Hair follicular keratinocyte (primary cell): Measurements from ENCODE around the gene YWHAE. TPM values are rescaled to one million over a fixed set of nuclear protein-coding genes. Genes with fewer than 3 reads are reported as not detected.

ENCODE experiments used
- total RNA-seq: library from RNA; depleted of rRNA; stranded (reverse); fragments of >200 nt; gene quantifications from 2 replicates; pipeline ENCODE4 v1.2.3, GENCODE V29; 2015

The YWHAE gene
- total RNA-seq = 727 and 935 TPM in 2 replicates

DNA sequence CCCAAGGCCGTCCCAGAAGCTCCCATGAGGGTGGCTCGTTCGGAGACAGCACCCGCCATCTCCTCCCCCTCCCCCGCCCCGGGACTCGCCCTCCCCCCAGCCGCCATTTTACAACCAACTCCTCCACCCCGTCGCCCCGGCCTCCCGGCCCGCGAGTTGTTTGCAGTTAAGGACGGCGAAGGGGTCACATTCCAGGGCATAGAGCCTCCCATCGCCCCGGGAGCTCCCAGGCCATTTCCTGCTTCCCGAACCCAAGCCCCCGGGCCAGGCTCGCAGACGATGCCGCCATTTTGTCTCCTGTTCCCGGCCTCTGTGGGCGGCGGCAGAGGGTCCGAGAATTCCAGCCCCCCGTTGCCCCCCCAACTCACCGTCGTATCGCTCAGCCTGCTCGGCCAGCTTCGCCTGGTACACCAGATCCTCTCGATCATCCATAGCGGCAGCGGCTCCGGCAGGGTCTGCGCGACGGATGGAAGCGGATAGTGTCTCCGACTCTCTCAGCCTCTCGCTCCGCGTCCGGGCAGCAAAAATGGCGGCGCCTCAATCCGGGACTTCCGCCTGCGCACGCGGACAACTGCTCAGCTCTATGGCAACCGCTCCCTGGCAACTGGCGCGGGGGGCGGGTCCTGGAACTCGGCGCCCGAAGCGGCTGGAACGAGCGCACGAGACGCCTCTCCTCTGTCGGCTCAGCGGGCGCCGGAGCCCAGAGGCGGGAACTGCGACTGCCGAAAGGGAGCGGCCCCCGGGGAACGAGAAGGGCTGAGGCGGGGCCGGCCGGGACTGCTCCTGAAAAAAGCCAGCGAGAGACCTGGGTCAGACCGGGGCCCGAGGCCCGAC is at the start of gene YWHAE:
Gene YWHAE, minus strand, starts transcription at position 544 of the 834 bp plus-strand sequence. Its CDS starts 112 bp downstream, at position 432.

Other genes with a start within 250 kb of the YWHAE start
- gene ABR, start 220.2 kb downstream of the YWHAE start, total RNA-seq = 24.0 and 48.0 TPM in 2 replicates
- not detected in 2 replicates for gene BHLHA9, start 129.8 kb downstream of the YWHAE start, total RNA-seq
- not detected in 2 replicates for gene TRARG1, start 120.6 kb downstream of the YWHAE start, total RNA-seq
- 69.3 and 76.5 TPM in 2 replicates for gene CRK, start 56.0 kb upstream of the YWHAE start, total RNA-seq
- 95.3 and 137 TPM in 2 replicates for gene MYO1C, start 92.5 kb upstream of the YWHAE start, total RNA-seq
- 16.0 and 37.3 TPM in 2 replicates for gene INPP5K, start 116.4 kb upstream of the YWHAE start, total RNA-seq
- gene PITPNA, start 162.6 kb upstream of the YWHAE start, total RNA-seq = 21.1 and 32.9 TPM in 2 replicates
- 9.1 and 14.0 TPM in 2 replicates for gene SLC43A2, start 228.6 kb upstream of the YWHAE start, total RNA-seq
- gene SCARF1, start 245.5 kb upstream of the YWHAE start, total RNA-seq = 0.16 TPM in 1 of 2 replicates, not detected in the other
- gene RILP, start 249.6 kb upstream of the YWHAE start, total RNA-seq = 7.9 and 11.1 TPM in 2 replicates